ENCODE measurements around the gene PDXDC1.
"Not testable (repeated sequence)": the region's sequence is repeated elsewhere in the genome, so short reads cannot be mapped to it uniquely, and the experiment has no call there.

The PDXDC1 gene

DNA sequence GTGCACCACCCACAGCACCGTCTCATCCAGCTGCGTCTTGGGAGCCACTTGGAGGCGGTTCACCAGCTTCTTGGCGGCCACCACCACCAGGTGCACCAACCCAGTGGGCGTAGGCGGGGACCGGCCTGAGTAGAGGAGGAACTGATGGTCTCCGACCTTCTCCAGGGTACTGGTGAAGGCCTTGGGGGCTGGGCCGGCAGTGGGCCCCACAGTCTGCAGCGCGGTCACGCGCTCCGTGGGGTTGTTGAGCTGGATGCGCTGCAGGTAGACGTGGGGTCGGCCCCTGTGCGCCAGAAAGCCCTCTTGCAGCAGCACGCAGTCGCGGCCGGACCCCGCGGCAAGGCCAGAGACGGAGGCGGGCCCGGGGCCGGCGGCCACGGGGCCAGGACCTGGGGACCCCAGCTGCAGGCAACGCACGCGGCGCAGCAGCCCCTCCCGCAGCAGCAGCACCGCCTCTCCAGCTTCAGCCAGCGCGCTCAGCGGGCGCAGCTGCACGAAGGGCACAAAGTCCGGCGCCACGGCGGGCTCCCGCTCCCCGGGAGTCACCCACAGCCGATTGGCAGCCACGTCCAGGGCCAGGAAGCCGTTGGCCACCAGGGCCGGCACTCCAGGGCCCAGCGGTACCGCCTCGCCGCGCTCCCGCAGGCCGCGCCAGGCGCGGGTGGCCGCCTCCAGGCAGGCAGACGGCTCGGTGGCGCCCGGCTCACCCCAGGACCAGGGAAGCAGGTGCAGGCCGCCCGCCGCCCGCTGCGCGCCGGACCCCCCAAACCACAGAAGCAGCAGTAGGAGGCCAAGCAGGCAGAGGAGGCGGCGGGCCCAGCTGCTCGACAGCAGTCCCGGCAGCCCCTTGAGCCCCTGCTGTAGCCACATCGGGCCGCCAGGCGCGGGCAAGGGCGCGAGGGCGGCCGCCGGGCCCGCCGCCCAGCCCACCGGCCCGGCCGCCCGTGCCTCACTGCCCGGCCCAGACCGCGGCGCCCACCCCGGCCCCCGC, 14.8 kb downstream of the PDXDC1 start:
- H3K9me3 ChIP-seq (ENCODE audit: control insufficient read depth in 1 of 2, low read length in 2 of 2); H3K27ac ChIP-seq (ENCODE audit: low read depth, low read length); H3K27me3 ChIP-seq (ENCODE audit: control insufficient read depth in 1 of 2, insufficient read depth in 2 of 2, low read length in 2 of 2); H3K9ac ChIP-seq (ENCODE audit: low read depth in 1 of 2, low read length in 2 of 2): not testable (repeated sequence)
- Histone ChIP-seq H3K4me1 (ENCODE audit: control insufficient read depth in 1 of 2, insufficient read depth in 2 of 2, low read length in 2 of 2) (peaks cover 3 to 30% of the 10 kb centered on the region in 2 donors), H3K36me3 (ENCODE audit: control insufficient read depth in 1 of 2, insufficient read depth in 2 of 2, low read length in 2 of 2) (peaks cover 3 to 25% of the 10 kb centered on the region in 2 donors), H3K4me3 (ENCODE audit: low read depth in 1 of 2, low read length in 2 of 2) (peak overlapping the region in 1 of 2 donors; percentile 36)

DNA sequence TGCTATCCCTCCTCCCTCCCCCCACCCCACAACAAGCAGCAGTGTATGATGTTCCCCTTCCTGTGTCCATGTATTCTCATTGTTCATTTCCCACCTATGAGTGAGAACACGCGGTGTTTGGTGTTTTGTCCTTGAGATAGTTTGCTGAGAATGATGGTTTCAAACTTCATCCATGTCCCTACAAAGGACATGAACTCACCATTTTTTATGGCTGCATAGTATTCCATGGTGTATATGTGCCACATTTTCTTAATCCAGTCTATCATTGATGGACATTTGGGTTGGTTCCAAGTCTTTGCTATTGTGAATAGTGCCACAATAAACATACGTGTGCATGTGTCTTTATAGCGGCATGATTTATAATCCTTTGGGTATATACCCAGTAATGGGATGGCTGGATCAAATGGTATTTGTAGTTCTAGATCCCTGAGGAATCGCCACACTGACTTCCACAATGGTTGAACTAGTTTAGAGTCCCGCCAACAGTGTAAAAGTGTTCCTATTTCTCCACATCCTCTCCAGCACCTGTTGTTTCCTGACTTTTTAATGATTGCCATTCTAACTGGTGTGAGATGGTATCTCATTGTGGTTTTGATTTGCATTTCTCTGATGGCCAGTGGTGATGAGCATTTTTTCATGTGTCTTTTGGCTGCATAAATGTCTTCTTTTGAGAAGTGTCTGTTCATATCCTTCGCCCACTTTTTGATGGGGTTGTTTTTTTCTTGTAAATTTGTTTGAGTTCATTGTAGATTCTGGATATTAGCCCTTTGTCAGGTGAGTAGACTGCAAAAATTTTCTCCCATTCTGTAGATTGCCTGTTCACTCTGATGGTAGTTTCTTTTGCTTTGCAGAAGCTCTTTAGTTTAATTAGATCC, 18.7 kb downstream of the PDXDC1 start:
- not testable (repeated sequence) for H3K9me3 ChIP-seq (ENCODE audit: control insufficient read depth in 1 of 2, low read length in 2 of 2); H3K4me3 ChIP-seq (ENCODE audit: low read depth in 1 of 2, low read length in 2 of 2); H3K27me3 ChIP-seq (ENCODE audit: control insufficient read depth in 1 of 2, insufficient read depth in 2 of 2, low read length in 2 of 2); H3K27ac ChIP-seq (ENCODE audit: low read depth, low read length); H3K9ac ChIP-seq (ENCODE audit: low read depth in 1 of 2, low read length in 2 of 2)
- peaks cover 0 to 18% of the 10 kb centered on the region in 2 donors for H3K36me3 ChIP-seq (ENCODE audit: control insufficient read depth in 1 of 2, insufficient read depth in 2 of 2, low read length in 2 of 2)
- peaks cover 3 to 11% of the 10 kb centered on the region in 2 donors for H3K4me1 ChIP-seq (ENCODE audit: control insufficient read depth in 1 of 2, insufficient read depth in 2 of 2, low read length in 2 of 2)

DNA sequence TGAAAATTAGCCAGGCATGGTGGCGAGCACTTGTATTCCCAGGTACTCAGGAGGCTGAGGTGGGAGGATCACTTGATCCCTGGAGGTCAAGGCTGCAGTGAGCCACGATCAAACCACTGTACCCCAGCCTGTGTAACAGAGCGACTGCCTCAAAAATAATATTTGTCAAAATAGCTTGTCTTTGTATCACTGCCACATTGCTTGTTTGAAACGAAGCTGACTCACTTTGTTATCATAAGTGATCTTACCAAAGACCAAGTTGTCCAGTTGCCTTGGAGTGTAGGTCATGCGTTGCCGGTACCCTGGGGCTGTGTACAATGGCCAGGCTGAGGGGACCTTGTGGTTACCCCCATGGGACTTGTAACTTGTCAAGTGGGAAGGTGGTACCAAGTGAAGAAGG, 21.9 kb downstream of the PDXDC1 start:
- H3K27me3 ChIP-seq (ENCODE audit: control insufficient read depth in 1 of 2, insufficient read depth in 2 of 2, low read length in 2 of 2); H3K9me3 ChIP-seq (ENCODE audit: control insufficient read depth in 1 of 2, low read length in 2 of 2); H3K9ac ChIP-seq (ENCODE audit: low read depth in 1 of 2, low read length in 2 of 2); H3K27ac ChIP-seq (ENCODE audit: low read depth, low read length); H3K4me3 ChIP-seq (ENCODE audit: low read depth in 1 of 2, low read length in 2 of 2); H3K4me1 ChIP-seq (ENCODE audit: control insufficient read depth in 1 of 2, insufficient read depth in 2 of 2, low read length in 2 of 2): not testable (repeated sequence)
- H3K36me3 ChIP-seq (ENCODE audit: control insufficient read depth in 1 of 2, insufficient read depth in 2 of 2, low read length in 2 of 2) = peaks cover 0 to 25% of the 10 kb centered on the region in 2 donors

- not testable (repeated sequence) for H3K27ac ChIP-seq (ENCODE audit: low read depth, low read length); H3K27me3 ChIP-seq (ENCODE audit: control insufficient read depth in 1 of 2, insufficient read depth in 2 of 2, low read length in 2 of 2); H3K4me1 ChIP-seq (ENCODE audit: control insufficient read depth in 1 of 2, insufficient read depth in 2 of 2, low read length in 2 of 2); H3K4me3 ChIP-seq (ENCODE audit: low read depth in 1 of 2, low read length in 2 of 2); H3K9ac ChIP-seq (ENCODE audit: low read depth in 1 of 2, low read length in 2 of 2); H3K9me3 ChIP-seq (ENCODE audit: control insufficient read depth in 1 of 2, low read length in 2 of 2)
- H3K36me3 ChIP-seq (ENCODE audit: control insufficient read depth in 1 of 2, insufficient read depth in 2 of 2, low read length in 2 of 2) = peaks cover 0 to 21% of the 10 kb centered on the region in 2 donors
Observed at GRCh38 chr16:14998300-14998699, 23.5 kb downstream of the PDXDC1 start.

DNA sequence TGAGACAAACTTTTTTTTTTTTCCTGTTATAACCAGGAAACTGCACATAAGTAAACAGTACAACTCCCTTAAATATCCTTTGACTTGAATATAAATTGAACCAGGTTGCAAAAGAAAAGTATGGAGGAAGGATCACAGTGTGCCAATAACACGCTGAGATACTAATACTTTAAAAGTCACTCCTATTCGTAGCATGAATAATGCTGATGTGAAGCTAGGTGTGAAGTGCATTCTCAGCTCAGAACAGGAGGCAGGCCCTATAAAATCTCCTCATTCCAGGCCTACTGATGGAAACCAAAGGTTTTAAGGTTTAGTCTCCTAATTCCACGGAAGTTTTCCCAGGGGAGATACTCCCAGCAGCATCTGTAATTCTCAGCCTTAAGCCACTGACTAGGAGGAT, 25.0 kb downstream of the PDXDC1 start:
- H3K4me3 ChIP-seq (ENCODE audit: low read depth in 1 of 2, low read length in 2 of 2); H3K9ac ChIP-seq (ENCODE audit: low read depth in 1 of 2, low read length in 2 of 2); H3K9me3 ChIP-seq (ENCODE audit: control insufficient read depth in 1 of 2, low read length in 2 of 2); H3K27ac ChIP-seq (ENCODE audit: low read depth, low read length); H3K27me3 ChIP-seq (ENCODE audit: control insufficient read depth in 1 of 2, insufficient read depth in 2 of 2, low read length in 2 of 2); H3K4me1 ChIP-seq (ENCODE audit: control insufficient read depth in 1 of 2, insufficient read depth in 2 of 2, low read length in 2 of 2): not testable (repeated sequence)
- H3K36me3 ChIP-seq (ENCODE audit: control insufficient read depth in 1 of 2, insufficient read depth in 2 of 2, low read length in 2 of 2) = peaks cover 0 to 29% of the 10 kb centered on the region in 2 donors

DNA sequence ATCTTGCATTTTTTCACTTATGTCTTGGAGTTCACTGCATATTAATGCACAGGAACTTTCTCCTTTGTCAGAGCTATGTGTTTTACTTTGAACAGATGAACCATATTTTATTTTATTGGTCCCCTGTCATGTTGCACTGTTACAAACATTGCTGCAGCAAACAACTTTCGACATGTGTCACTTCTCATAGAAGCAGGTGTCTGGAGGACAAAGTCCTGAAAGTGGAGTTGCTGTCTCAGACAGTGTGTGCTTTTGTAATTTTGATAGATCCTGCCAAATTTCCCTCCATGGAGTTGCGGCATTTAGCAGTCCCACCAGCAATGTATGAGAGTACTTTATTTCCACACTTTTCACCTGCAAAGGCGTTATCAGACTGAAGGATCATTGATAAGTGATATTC, 27.6 kb downstream of the PDXDC1 start:
- H3K4me1 ChIP-seq (ENCODE audit: control insufficient read depth in 1 of 2, insufficient read depth in 2 of 2, low read length in 2 of 2); H3K9ac ChIP-seq (ENCODE audit: low read depth in 1 of 2, low read length in 2 of 2); H3K4me3 ChIP-seq (ENCODE audit: low read depth in 1 of 2, low read length in 2 of 2); H3K9me3 ChIP-seq (ENCODE audit: control insufficient read depth in 1 of 2, low read length in 2 of 2); H3K27me3 ChIP-seq (ENCODE audit: control insufficient read depth in 1 of 2, insufficient read depth in 2 of 2, low read length in 2 of 2); H3K27ac ChIP-seq (ENCODE audit: low read depth, low read length): not testable (repeated sequence)
- H3K36me3 ChIP-seq (ENCODE audit: control insufficient read depth in 1 of 2, insufficient read depth in 2 of 2, low read length in 2 of 2) = peaks cover 0 to 49% of the 10 kb centered on the region in 2 donors

DNA sequence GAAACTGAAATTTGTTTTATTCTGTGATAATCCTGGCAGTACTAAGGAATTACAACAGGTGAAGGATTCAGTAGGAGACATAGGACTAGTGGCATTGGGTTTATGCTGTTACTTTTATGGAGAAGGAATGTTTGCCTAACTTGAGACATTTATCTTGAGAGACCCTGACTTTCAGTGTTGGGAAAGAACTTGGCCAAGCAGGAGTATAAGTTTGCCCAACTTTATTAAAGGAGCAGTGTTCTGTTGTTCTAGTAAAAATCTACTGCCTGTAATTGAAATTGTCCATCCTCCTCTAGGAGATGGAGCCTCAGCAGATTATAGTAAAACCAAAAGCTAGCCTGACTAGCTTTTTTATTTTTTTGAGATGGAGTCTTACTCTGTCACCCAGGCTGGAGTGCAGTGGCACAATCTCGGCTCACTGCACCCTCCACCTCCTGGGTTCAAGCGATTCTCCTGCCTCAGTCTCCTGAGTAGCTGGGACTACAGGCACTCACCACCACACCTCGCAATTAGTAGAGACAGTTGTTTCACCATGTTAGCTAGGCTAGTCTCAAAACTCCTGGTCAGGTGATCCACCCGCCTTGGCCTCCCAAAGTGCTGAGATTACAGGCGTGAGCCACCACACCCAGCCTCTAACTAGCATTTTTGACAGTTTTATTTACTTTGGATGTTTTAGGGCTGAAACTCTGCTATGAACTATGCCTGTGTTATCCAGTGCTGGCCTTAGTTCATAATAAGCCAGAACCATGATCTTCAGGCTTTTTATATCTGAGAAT, 30.7 kb downstream of the PDXDC1 start:
- H3K4me3 ChIP-seq (ENCODE audit: low read depth in 1 of 2, low read length in 2 of 2); H3K9ac ChIP-seq (ENCODE audit: low read depth in 1 of 2, low read length in 2 of 2); H3K4me1 ChIP-seq (ENCODE audit: control insufficient read depth in 1 of 2, insufficient read depth in 2 of 2, low read length in 2 of 2); H3K27ac ChIP-seq (ENCODE audit: low read depth, low read length); H3K9me3 ChIP-seq (ENCODE audit: control insufficient read depth in 1 of 2, low read length in 2 of 2); H3K27me3 ChIP-seq (ENCODE audit: control insufficient read depth in 1 of 2, insufficient read depth in 2 of 2, low read length in 2 of 2): not testable (repeated sequence)
- H3K36me3 ChIP-seq (ENCODE audit: control insufficient read depth in 1 of 2, insufficient read depth in 2 of 2, low read length in 2 of 2) = peaks cover 3 to 58% of the 10 kb centered on the region in 2 donors

GRCh38 chr16:15008647-15009046, 33.8 kb downstream of the PDXDC1 start:
- not testable (repeated sequence) for H3K9ac ChIP-seq (ENCODE audit: low read depth in 1 of 2, low read length in 2 of 2); H3K27me3 ChIP-seq (ENCODE audit: control insufficient read depth in 1 of 2, insufficient read depth in 2 of 2, low read length in 2 of 2); H3K4me1 ChIP-seq (ENCODE audit: control insufficient read depth in 1 of 2, insufficient read depth in 2 of 2, low read length in 2 of 2); H3K9me3 ChIP-seq (ENCODE audit: control insufficient read depth in 1 of 2, low read length in 2 of 2); H3K4me3 ChIP-seq (ENCODE audit: low read depth in 1 of 2, low read length in 2 of 2); H3K27ac ChIP-seq (ENCODE audit: low read depth, low read length)
- H3K36me3 ChIP-seq (ENCODE audit: control insufficient read depth in 1 of 2, insufficient read depth in 2 of 2, low read length in 2 of 2) = peaks cover 3 to 63% of the 10 kb centered on the region in 2 donors

DNA sequence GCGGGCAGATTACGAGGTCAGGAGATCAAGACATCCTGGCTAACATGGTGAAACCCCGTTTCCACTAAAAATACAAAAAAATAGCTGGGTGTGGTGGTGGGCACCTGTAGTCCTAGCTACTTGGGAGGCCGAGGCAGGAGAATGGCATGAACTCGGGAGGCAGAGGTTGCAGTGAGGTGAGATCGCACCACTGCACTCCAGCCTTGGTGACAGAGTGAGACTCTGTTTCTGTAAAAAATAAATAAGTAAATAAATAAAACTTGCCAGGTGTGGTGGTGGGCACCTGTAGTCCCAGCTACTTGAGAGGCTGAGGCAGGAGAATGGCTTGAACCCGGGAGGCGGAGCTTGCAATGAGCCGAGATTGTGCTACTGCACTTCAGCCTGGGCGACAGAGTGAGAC, 38.1 kb downstream of the PDXDC1 start:
- not testable (repeated sequence) for H3K9me3 ChIP-seq (ENCODE audit: control insufficient read depth in 1 of 2, low read length in 2 of 2); H3K9ac ChIP-seq (ENCODE audit: low read depth in 1 of 2, low read length in 2 of 2); H3K27ac ChIP-seq (ENCODE audit: low read depth, low read length); H3K27me3 ChIP-seq (ENCODE audit: control insufficient read depth in 1 of 2, insufficient read depth in 2 of 2, low read length in 2 of 2); H3K4me3 ChIP-seq (ENCODE audit: low read depth in 1 of 2, low read length in 2 of 2)
- peaks cover 8 to 50% of the 10 kb centered on the region in 2 donors for H3K36me3 ChIP-seq (ENCODE audit: control insufficient read depth in 1 of 2, insufficient read depth in 2 of 2, low read length in 2 of 2)
- peaks cover 0 to 10% of the 10 kb centered on the region in 2 donors for H3K4me1 ChIP-seq (ENCODE audit: control insufficient read depth in 1 of 2, insufficient read depth in 2 of 2, low read length in 2 of 2)
